IMR-90 (cell line): ENCODE results near the gene SRXN1. TPM values are rescaled to one million over a fixed set of nuclear protein-coding genes. Genes with fewer than 3 reads are reported as not detected.

Experiments
- ATAC-seq: fragments of 200-7000 bp; cut with Tn5 transposase; 2 replicates; pipeline ENCODE4 v1.9.1; 2020; ENCODE audit warnings: low read depth, mild to moderate bottlenecking, moderate library complexity
- BruUV-seq: library from RNA; stranded (reverse); fragments of 400-500 nt; replicated peaks from 2 replicates; lab custom pipeline; 2021; lab: Mats Ljungman, UMichigan
- CTCF ChIA-PET: fragments of 300-600 bp; formaldehyde crosslinking; extraction: SDS; loops from one replicate; lab custom pipeline; 2021; ENCODE audit warnings: antibody characterized with exemption; lab: Yijun Ruan, JAX
- POLR2A ChIA-PET: fragments of 300-600 bp; sonication (Branson Sonifier 250); formaldehyde crosslinking; loops from one replicate; lab custom pipeline; 2022; ENCODE audit warnings: antibody characterized with exemption; ENCODE audit not compliant: unreplicated experiment; lab: Charles Lee
- DNase-seq: peaks from one replicate; pipeline ENCODE4 v3.0.0; 2013
- H2AFZ ChIP-seq: replicated peaks from 2 replicates; pipeline ENCODE3; 2013; ENCODE audit warnings: low read length, mild to moderate bottlenecking; ENCODE audit not compliant: poor library complexity
- H2AK5ac ChIP-seq: 2 replicates; pipeline ENCODE4 v1.6.1; 2013; ENCODE audit warnings: low read depth, low read length, inconsistent platforms
- H2AK9ac ChIP-seq: replicated peaks from 2 replicates; pipeline ENCODE3; 2013; ENCODE audit warnings: mild to moderate bottlenecking, low read depth, low read length, moderate library complexity; ENCODE audit not compliant: poor library complexity
- H2BK120ac ChIP-seq: 2 replicates; pipeline ENCODE4 v1.6.1; 2013; ENCODE audit warnings: low read depth, low read length, inconsistent platforms
- H2BK15ac ChIP-seq: 3 replicates; pipeline ENCODE4 v1.6.1; 2013; ENCODE audit warnings: low read depth, low read length, inconsistent platforms
- H2BK20ac ChIP-seq: 2 replicates; pipeline ENCODE4 v1.6.1; 2013; ENCODE audit warnings: low read depth, mild to moderate bottlenecking, inconsistent platforms, low read length, moderate library complexity
- H2BK5ac ChIP-seq: 2 replicates; pipeline ENCODE4 v1.6.1; 2013; ENCODE audit warnings: mild to moderate bottlenecking, low read depth, low read length, inconsistent platforms; ENCODE audit not compliant: poor library complexity, severe bottlenecking
- H3K14ac ChIP-seq: replicated peaks from 2 replicates; pipeline ENCODE4 v1.6.1; 2013; ENCODE audit warnings: low read depth, low read length, inconsistent platforms
- H3K18ac ChIP-seq: 2 replicates; pipeline ENCODE4 v1.6.1; 2013; ENCODE audit warnings: low read depth, low read length, control low read depth
- H3K23ac ChIP-seq: 2 replicates; pipeline ENCODE4 v1.6.1; 2013; ENCODE audit warnings: low read depth, low read length, inconsistent platforms
- H3K27ac ChIP-seq: 2 replicates; pipeline ENCODE4 v1.5.1; 2013; ENCODE audit warnings: mild to moderate bottlenecking, control low read depth, low read length; ENCODE audit not compliant: insufficient read depth
- H3K27me3 ChIP-seq: 2 replicates; pipeline ENCODE4 v1.6.1; 2013; ENCODE audit warnings: low read length; ENCODE audit not compliant: control insufficient read depth, insufficient read depth
- H3K36me3 ChIP-seq: 2 replicates; pipeline ENCODE4 v1.6.1; 2013; ENCODE audit warnings: low read length, mixed read lengths; ENCODE audit not compliant: control insufficient read depth, insufficient read depth
- H3K4ac ChIP-seq: 2 replicates; pipeline ENCODE4 v1.6.1; 2013; ENCODE audit warnings: low read depth, low read length, inconsistent platforms
- H3K4me1 ChIP-seq: 2 replicates; pipeline ENCODE4 v1.6.1; 2013; ENCODE audit warnings: low read length, mixed read lengths; ENCODE audit not compliant: control insufficient read depth, insufficient read depth
- H3K4me2 ChIP-seq: 2 replicates; pipeline ENCODE4 v1.6.1; 2013; ENCODE audit warnings: low read depth, mild to moderate bottlenecking, control low read depth, low read length, moderate library complexity
- H3K4me3 ChIP-seq: 2 replicates; pipeline ENCODE4 v1.5.1; 2013; ENCODE audit warnings: low read depth, mild to moderate bottlenecking, control low read depth, low read length, moderate library complexity; ENCODE audit not compliant: insufficient read depth
- H3K56ac ChIP-seq: 2 replicates; pipeline ENCODE4 v1.6.1; 2013; ENCODE audit warnings: low read length, inconsistent platforms; ENCODE audit not compliant: insufficient read depth; ENCODE audit errors: extremely low read depth
- H3K79me1 ChIP-seq, 2 experiments: 2 replicates each; pipeline ENCODE4 v1.6.1; 2013; ENCODE audit warnings: low read length in 2 of 2, inconsistent platforms in 1 of 2, low read depth in 1 of 2
- H3K9ac ChIP-seq: 2 replicates; pipeline ENCODE4 v1.6.1; 2013; ENCODE audit warnings: low read depth, low read length, control low read depth
- H3K9me1 ChIP-seq: 2 replicates; pipeline ENCODE4 v1.6.1; 2013; ENCODE audit warnings: low read length, inconsistent platforms; ENCODE audit not compliant: insufficient read depth
- H3K9me3 ChIP-seq: 2 replicates; pipeline ENCODE4 v1.6.1; 2013; ENCODE audit warnings: low read length; ENCODE audit not compliant: control insufficient read depth, insufficient read depth
- H4K20me1 ChIP-seq: 2 replicates; pipeline ENCODE4 v1.6.1; 2013; ENCODE audit warnings: low read length, inconsistent platforms; ENCODE audit not compliant: insufficient read depth
- H4K5ac ChIP-seq: 2 replicates; pipeline ENCODE4 v1.6.1; 2013; ENCODE audit warnings: mild to moderate bottlenecking, low read depth, low read length, control low read depth
- H4K8ac ChIP-seq, 2 experiments: 2 replicates each; pipeline ENCODE4 v1.6.1; 2013; ENCODE audit warnings: low read depth in 2 of 2, low read length in 2 of 2, control low read depth in 1 of 2, inconsistent platforms in 1 of 2
- H4K91ac ChIP-seq: 2 replicates; pipeline ENCODE4 v1.6.1; 2013; ENCODE audit warnings: low read depth, low read length, inconsistent platforms; ENCODE audit not compliant: insufficient read depth
- CHD1 ChIP-seq: IDR thresholded peaks from 2 replicates; pipeline ENCODE4 v1.6.1; 2012; ENCODE audit warnings: low read depth, low read length, improper control_type of control experiment
- ELK1 ChIP-seq: fragments of 150-350 bp; IDR thresholded peaks from 2 replicates; pipeline ENCODE4 v1.6.1; 2016; ENCODE audit warnings: low read depth, mild to moderate bottlenecking, low read length, moderate library complexity, borderline replicate concordance
- MAFK ChIP-seq: IDR thresholded peaks from 2 replicates; pipeline ENCODE4 v1.6.1; 2012; ENCODE audit warnings: low read depth, low read length, improper control_type of control experiment
- POLR2A ChIP-seq: IDR thresholded peaks from 2 replicates; pipeline ENCODE4 v1.6.1; 2012; ENCODE audit warnings: mild to moderate bottlenecking, low read depth, low read length
- RAD21 ChIP-seq: IDR thresholded peaks from 2 replicates; pipeline ENCODE4 v1.6.1; 2012; ENCODE audit warnings: low read length, improper control_type of control experiment
- RFX5 ChIP-seq: IDR thresholded peaks from 2 replicates; pipeline ENCODE4 v1.8.0; 2012; ENCODE audit warnings: low read depth, mild to moderate bottlenecking, low read length, moderate library complexity
- SMC3 ChIP-seq: fragments of 150-350 bp; IDR thresholded peaks from 2 replicates; pipeline ENCODE4 v1.6.1; 2016; ENCODE audit warnings: low read depth, mild to moderate bottlenecking, antibody characterized with exemption, low read length, moderate library complexity
- WGBS, 2 experiments: methylation state at CpG; one replicate each; pipeline versions ENCODE4 v1.1.5 to v1.1.7; 2013; ENCODE audit warnings: missing lambda C conversion rate in 2 of 2; ENCODE audit not compliant: insufficient read length in 1 of 2; ENCODE audit errors: extremely low coverage in 2 of 2; 5-methylcytosine and 5-hydroxymethylcytosine counted together
- dilution Hi-C: fragments of 300-500 bp; cut with HindIII; formaldehyde crosslinking; loops from one replicate; pipeline ENCODE4 v1.14.3; 2018; ENCODE audit warnings: low sequenced_read_pairs; ENCODE audit not compliant: unreplicated experiment
- in situ Hi-C: fragments of 300-500 bp; cut with MboI; formaldehyde crosslinking; loops from 3 replicates; pipeline ENCODE4 v1.14.3; 2019; ENCODE audit warnings: low sequenced_read_pairs, inconsistent platforms, mixed read lengths
- intact Hi-C: fragments of 100-400 bp; cut with micrococcal nuclease; formaldehyde crosslinking; loops from 2 replicates; pipeline ENCODE4 v1.10.0; 2022
- polyA plus RNA-seq, 3 experiments: library from polyadenylated mRNA; depleted of rRNA; stranded (reverse); fragments of >200 nt; gene quantifications; 2 replicates each; pipeline ENCODE4 v1.2.3, GENCODE V29; 2012; ENCODE audit warnings: low replicate concordance in 1 of 3
- total RNA-seq: library from RNA; depleted of rRNA; stranded (reverse); fragments of >200 nt; gene quantifications from 2 replicates; pipeline ENCODE4 v1.2.3, GENCODE V29; 2012

The SRXN1 gene
- total and polyA plus RNA-seq, 2 of the 4 experiments (the other 2 are of a cell fraction): 51.2 to 71.2 TPM

- Histone ChIP-seq H3K36me3 (no peaks in the 10 kb centered on the region), H4K5ac (no peak overlapping the region), H3K9me1 (no peaks in the 10 kb centered on the region), H3K56ac (no peak overlapping the region), H2AK5ac (no peak overlapping the region), H2BK20ac (no peak overlapping the region), H3K4me1 (no peaks in the 10 kb centered on the region), H4K20me1 (no peaks in the 10 kb centered on the region), H3K9ac (no peak overlapping the region), H4K91ac (no peak overlapping the region), H4K8ac (no peak overlapping the region), H3K27ac (no peak overlapping the region), H3K79me1 (no peaks in the 10 kb centered on the region), H3K9me3 (no peaks in the 10 kb centered on the region), H2BK5ac (no peak overlapping the region), H2BK120ac (no peak overlapping the region), H3K14ac (no peak overlapping the region), H2AFZ (no peak overlapping the region), H3K4me2 (no peak overlapping the region), H3K4me3 (no peak overlapping the region), H3K4ac (no peak overlapping the region), H3K18ac (no peak overlapping the region), H2BK15ac (no peak overlapping the region), H2AK9ac (no peak overlapping the region), H3K27me3 (peaks cover 14% of the 10 kb centered on the region), H3K23ac (no peak overlapping the region)
- in situ Hi-C loops (no loop called here), dilution Hi-C loops (no loop called here), intact Hi-C loops (no loop called here)
- no TSS peak for BruUV-seq
- WGBS, 2 experiments: no CpG with 5 or more reads among the region's 2 CpGs
- DNase-seq (no peak), ATAC-seq (no peak)
- ChIA-PET CTCF (no interaction called here), POLR2A (no interaction called here)
- TF ChIP-seq CHD1: no peak
- TF ChIP-seq RAD21: no peak
- TF ChIP-seq MAFK: no peak
- TF ChIP-seq RFX5: no peak
- no peak for TF ChIP-seq SMC3
- no peak for TF ChIP-seq ELK1
- TF ChIP-seq POLR2A: no peak
Observed at GRCh38 chr20:695165-695866, 42.3 kb upstream of the SRXN1 start.
